NCI-H1930 (cell line): ENCODE data around the gene SUFU.

ENCODE experiments used
- DNase-seq, 2 experiments: peaks; one replicate each; lab custom pipeline; 2025; lab: John Stamatoyannopoulos, UW

Gene SUFU

DNA sequence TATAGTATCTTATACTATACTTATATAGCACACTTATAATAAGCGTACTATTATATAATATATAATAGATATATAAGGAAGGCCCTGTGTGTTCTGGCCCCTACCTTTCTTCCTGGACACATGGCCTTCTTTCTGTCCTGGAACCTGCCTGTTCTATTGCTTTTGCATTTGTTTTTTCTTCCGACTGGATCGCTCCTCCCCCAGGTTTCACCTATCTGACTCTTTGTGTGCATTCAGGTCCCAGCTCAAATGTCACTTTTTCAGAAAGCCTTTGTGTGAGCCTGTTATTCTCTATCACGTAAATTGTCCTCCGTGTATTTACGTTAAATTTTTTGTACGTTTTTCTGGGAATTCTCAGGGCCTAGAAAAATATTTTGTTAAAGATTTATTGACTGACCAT lies 137.6 kb downstream of the SUFU start:
- DNase-seq: no peak

DNA sequence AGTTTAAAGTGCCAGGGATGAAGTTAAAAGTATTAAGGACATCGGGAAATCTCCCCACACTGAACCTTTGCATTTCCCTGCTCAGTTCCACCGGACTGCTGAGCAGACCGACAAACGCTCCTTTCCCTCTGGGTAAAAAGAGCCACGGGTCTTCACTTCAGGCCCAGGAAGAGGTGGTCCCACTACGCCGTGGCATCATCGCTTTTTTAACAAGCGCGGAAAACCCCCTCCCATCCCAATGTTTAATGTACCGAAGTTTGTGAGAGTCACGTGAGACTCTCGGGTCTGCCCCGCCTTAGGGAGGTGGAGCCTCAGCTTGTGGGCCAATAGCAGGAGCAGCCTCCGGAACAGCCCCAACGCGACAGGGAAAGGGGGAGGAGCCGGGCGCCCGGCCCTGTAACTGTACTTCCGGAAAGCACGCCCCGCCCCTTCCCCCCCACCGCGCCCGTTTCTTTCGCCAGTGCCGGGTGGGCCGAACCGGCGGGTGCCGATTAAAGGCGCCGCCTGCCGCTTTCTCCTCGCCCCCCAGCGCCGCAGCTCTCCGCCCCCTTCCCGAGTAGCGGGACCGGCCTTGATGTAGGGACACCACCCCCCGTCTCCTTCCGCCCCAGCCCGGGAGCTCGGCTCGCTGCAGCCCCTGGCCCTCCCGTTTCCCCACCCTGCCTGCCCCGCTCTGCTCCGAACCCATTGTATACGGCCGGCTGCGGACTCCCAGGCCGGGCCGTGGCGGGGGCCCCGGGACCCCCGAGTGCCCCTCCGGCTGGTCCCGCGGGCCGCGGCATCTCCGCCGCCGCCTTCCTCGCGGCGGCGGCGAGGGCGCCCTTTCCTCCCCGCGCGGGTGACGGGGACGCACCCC lies 138.3 kb downstream of the SUFU start:
- peak; percentile 88 to 91 for DNase-seq

DNA sequence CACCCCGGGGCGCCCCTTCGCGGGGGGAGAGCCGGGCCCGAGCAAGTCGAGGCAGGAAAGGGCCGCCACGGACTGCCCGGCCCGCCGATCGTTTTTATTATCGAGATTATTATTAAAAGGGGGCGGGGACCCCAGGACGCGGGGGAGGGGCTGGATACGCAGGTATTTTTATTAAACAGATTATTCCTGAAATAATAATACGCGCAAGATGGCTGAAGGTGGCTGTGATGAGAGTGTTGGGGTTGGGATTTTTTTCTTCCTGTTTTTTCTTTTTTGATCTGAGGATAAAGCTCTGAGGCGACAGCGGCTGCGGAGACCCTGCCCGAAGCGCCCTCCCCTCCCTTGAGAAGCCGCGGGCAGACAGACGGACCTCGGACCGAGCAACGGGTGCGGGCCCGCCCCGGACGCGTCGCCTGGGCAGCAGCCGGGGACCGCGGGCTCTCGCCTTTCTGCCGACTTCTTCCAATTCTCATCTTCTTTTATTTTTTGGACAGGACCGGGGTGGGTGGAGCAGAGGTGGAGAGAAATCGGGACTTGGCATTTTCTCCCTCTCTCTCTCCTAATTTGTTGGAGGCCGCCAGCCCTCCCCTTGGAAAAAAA lies 139.1 kb downstream of the SUFU start:
- peak in 1 of 2 experiments; percentile 40 for DNase-seq

GRCh38 chr10:102643336-102644065 lies 139.7 kb downstream of the SUFU start:
- peak; percentile 26 to 57 for DNase-seq

- peak in 1 of 2 experiments; percentile 15 for DNase-seq
These were observed 140.4 kb downstream of the SUFU start, which contains the start of gene TRIM8 for GRCh38 chr10:102644066-102644645. TRIM8 (plus strand) TSS chr10:102644479; CDS start chr10:102644618, 139 bp downstream.

- DNase-seq: peak; percentile 43 to 60
These were observed 141.0 kb downstream of the SUFU start for GRCh38 chr10:102644646-102645387.

GRCh38 chr10:102645388-102645740 lies 141.6 kb downstream of the SUFU start:
- DNase-seq: no peak

DNA sequence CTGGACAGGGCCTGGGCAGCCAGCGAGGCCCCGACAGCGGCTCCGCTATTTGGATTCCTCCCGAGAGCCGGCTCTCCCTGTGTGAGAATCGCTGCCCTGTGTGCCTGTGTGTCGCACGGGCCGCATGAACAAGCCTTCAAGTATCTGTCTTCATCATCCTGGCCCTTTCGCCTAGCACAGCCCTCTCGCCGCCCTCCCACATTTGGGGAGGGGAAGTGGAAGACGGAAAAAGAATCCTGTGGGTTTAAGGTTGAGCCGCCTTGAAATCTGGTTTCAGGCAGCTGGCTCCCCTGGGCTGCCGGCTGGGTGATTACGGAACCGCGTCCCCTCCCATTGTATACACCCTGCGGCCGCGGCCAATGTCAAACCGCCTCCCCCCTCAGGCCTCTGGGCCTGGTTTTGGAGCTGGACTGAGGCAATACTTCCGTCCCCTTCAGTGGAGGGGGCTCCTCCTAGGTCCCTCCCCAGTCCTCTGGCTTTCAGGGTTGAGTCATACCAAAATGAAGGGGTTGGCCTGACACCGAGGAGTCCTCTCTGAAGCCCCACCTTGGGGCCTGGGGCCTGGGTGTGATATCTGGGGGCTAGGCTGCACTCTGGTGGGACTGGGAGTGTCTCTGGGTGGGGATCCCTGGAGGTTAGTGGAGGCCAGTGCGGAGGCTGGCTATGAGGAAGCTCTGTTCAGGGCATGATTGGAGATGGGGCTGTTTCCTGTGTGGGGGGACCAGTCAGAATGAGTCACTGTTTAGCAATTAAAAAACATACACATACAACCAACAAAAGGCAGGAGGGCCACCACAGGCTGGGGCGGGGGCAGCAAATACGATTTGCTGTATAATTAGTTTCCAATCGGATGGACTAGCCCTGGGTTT lies 142.2 kb downstream of the SUFU start:
- no peak for DNase-seq

DNA sequence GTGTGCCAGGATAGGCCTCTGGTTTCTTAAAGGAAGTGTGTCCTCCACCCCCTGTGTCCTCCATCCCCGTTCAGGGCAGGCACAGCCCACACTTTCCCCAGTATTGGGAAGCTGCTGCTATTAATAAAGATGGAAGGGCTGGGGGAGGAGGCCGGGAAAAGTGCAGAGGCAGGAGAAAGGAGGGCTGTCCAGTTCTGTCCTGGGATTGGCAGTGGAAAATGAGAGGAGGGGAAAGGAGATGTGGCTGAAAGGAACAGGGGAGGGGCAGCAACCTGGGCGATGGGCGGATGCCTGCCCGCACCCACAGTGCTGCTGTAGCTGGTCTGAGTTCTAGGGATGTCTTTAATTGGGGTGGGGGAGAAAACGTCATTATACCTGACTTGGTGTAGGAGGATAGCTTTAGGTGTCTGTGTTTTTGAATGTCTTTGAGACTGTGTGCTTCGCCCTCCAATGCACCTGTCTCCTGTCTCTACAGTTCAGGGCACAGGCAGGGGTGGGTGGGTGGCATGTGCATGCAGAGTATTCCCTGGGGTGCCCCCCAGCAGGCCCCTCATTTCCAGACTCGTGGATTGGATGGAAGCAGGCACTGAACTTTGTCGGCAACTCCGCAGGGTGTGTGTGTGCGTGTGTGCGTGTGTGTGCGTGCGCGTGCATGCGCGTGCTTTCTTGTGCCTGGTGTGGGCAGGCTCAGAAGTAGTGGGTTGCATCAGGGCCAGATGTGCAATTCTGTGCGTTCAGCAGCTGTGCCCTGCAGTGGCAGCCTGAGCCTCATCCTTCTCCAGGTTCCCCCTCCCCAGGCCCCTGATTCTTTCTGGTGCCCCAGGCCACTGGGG lies 143.1 kb downstream of the SUFU start:
- no peak for DNase-seq

GRCh38 chr10:102647443-102648268 lies 143.9 kb downstream of the SUFU start:
- DNase-seq: no peak

DNA sequence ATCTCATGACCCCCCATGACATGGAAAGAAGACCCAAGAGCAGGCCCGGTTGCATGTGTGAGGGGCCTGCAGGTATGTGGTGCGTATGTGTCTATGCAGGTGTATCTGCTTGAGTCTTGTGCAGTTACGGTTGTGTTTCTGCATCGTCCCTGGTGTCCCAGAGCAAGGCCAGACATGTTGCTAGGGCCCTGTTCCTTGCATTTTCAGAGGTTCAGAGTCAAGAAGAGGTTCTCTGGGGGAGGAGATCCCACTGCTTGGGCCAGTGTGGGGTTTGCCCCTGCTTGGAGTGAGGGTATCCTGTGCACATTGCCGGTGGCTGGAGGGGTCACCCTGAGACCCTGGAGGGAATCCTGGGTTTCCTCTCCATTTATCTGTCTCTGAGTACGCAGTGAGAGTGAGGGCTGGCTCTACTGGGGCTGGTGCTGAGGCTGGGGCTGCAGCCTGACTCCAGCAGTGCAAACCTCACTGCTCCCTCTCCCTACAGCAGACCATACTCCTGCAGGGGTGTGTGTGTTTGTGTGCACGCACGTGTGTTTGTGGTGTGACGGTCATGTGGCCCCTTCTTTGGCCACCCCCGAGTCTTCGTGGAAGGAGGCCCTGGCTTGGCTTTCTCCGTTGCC lies 144.6 kb downstream of the SUFU start:
- DNase-seq: no peak

DNA sequence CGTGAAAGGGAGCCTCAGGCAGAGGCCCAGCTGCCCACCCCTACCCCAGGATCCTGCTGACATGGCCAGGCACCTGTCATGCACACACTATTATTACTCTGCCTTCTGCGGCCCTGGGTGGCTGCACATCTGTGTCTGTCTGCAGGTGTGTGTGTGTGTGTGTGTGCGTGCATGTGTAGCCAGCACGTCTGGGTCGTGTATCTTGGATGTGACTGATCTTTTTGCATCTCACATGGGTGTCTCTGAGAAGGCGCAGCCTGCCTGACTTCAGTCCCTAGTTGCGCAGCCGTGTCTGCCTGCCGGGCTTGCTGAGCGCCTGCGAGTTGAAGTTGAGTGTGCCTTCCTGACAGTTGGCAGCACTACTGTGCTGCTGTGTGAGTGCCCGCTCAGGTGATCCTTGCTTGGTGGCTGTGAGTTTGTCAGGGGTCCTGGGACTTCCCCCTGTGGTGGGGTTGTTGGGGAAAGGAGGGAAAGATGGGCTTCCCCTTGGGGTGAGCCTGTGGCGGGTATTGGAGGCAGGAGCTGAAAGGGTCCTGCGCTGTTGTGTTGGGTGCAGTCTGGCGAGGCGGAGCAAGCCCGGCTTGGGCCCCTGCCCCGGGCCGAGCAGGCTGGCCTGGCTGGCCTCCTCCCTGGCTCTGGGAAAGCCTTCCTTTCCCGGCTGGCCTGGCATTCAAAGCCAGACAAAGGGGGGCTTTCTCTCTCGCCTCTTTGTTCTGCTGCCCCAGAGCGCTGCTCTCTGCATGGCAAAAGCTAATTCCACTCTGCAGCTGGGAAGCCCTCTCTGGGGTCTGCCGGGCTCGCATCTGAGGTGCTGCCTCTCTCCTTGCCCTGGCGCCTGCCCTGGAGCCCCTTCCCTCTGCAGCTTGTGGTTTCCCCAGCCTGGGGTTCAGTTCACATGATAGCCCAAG lies 145.4 kb downstream of the SUFU start:
- DNase-seq: no peak

DNA sequence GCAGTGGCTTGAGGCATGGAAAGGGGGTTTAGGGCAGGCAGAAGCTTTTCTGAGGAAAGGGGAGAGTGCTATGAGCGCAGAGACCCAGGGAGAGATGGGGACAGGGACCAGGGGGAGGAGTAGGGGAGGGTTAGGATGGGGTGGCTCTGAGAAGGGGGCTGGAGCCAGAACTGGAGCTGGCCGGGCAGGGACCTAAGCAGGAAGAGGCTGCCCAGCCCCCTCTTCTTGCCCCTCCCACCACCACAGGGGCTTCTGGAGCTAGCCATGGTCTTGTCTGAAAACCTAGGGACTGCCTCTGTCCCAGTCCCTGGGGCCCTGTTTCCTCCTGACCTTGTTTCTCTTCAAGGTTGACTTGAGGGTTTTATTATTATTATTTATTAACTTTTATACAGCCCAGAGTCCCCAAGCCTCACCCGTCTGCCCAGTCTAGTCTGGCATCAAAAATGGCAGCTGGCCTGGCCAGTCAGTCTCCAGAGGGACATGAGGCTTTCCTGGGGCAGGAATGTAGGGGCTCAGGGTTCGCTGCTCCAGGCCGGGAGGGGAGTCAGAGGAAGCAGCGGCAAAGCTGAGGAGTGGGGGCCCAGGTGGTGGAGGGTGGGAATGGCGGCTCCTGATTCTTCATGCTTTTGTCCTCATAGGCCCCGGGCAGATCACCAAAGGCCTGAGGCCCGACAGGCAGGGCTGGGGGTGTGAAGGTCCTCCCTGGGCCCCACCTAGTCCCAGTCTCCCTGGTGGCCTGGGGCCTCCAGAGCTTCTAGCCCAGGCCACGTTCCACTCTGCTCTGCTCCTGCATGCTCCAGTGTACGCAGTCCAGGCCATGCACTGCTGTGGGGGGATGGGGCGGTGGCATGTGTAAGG lies 146.3 kb downstream of the SUFU start:
- DNase-seq: no peak

DNA sequence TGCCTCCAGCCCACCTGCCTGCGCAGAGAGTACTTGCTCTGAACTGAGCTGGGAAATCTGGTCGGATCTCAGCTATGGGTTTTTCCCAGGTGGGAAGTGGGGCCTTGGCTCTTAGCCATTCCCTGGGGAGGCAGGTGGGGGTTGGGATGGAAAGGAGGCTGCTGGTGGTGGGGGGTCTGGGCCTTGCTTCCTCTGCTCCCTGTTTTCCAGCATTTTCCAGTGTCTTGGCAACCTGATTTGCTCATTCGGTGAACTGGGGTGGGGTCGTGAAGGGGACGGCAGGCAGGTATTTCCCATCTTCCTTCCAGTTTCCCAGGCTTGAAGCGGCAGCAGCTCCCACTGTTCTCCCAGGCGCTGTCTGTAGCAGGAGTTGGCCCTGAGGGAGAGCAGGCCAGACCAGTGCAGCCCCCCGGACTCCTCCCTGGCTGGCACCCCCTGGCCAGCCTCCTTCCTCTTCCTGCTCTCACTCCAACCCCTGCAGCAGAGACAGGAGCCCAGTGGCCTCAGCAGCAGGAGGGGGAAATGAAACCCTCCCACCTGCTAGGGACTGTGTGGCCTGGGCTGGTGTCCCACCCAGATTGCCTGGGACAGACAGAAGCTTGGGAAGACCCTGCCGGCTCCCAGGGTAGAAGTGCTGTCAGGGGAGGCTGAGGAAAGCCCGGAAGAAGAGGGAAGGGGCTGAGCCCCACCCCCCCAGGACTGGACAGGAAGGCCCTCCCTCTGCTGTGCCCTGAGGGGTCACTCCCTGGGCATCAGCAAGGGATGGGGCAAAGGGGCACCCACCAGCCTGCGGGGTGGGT lies 147.1 kb downstream of the SUFU start:
- no peak for DNase-seq

DNA sequence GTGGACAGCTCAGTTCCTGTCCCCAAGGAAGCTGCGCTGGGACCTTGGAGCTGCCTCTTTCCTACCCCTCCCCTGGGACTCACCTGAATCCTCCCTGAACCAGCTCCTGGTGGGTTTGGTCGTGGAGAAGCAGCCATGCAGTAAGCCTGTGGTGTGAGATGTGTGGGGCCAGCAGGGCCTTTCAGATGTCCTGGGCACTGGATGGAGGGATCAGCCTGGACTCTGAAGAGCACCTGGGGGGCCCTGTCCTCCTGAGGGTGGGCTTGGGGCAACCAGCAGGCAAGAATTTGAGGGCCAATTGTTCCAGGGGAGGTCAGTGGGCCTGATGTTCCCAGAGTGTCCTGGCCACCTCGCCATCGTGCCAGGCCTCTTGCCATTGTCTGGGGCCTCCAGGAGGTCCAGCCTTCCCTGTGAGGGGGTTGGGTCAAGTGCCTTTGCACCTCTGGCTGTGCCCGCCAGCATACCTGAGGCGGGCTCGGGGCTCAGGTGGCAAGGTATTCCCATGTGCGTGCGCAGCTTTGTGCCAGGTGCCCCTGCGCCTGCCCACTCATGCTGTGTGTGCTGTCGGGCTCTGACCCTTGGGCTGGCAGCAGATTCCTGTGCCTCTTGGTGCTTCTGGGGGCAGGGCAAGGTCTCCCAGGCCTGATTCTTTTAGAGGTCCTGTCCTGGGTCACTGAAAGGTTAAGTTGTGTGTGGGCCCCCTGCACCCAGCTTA lies 147.8 kb downstream of the SUFU start:
- DNase-seq: no peak
